K562 (cell line): ENCODE measurements around the gene POLR3K. TPM values are rescaled to one million over a fixed set of nuclear protein-coding genes. Genes with fewer than 3 reads are reported as not detected.
"Not testable (repeated sequence)": the region's sequence is repeated elsewhere in the genome, so short reads cannot be mapped to it uniquely, and the experiment has no call there.

Source experiments
- ATAC-seq: fragments of 200-7000 bp; cut with Tn5 transposase; 3 replicates; pipeline ENCODE4 v1.9.1; 2020; ENCODE audit warnings: moderate library complexity
- BruUV-seq: library from RNA; stranded (reverse); fragments of 400-500 nt; replicated peaks from 2 replicates; lab custom pipeline; 2021; lab: Mats Ljungman, UMichigan
- CTCF ChIA-PET: fragments of 300-600 bp; formaldehyde crosslinking; extraction: SDS; loops from one replicate; lab custom pipeline; 2021; ENCODE audit warnings: low intra/inter-chr PET ratio; lab: Yijun Ruan, JAX
- POLR2A ChIA-PET: fragments of 300-600, 350-650 bp; sonication (Branson Sonifier 250); formaldehyde crosslinking; extraction: SDS; loops from one replicate; lab custom pipeline; 2021; ENCODE audit warnings: antibody characterized with exemption, inconsistent platforms; lab: Yijun Ruan, JAX
- DNase-seq, 4 experiments: peaks; one replicate each; pipeline versions ENCODE4 v3.0.0 to v3.0.0-alpha.2; 2011 to 2018; ENCODE audit warnings: low spot score in 3 of 4, mixed read lengths in 3 of 4; ENCODE audit errors: extremely low read depth in 1 of 4
- FAIRE-seq: peaks from 2 replicates; lab custom pipeline; 2011; peaks lifted over from hg19 to GRCh38; lab: Jason Lieb, UNC
- H2AFZ ChIP-seq: 2 replicates; pipeline ENCODE4 v1.6.0; 2011; ENCODE audit warnings: low read depth, low read length, control low read depth, inconsistent platforms
- H3K27ac ChIP-seq: fragments of 200-600 bp; 3 replicates; pipeline ENCODE4 v1.8.0; 2011; ENCODE audit warnings: low read depth, mild to moderate bottlenecking, control low read depth, inconsistent platforms, low read length, moderate library complexity, mixed read lengths; ENCODE audit errors: extremely low read depth
- H3K27me3 ChIP-seq, 2 experiments: fragments of 300-600 bp in 1 of 2; 2 replicates in 1 of 2; 3 replicates in 1 of 2; pipeline versions ENCODE4 v1.6.0 to v1.8.0; 2011; ENCODE audit warnings: inconsistent platforms in 2 of 2, low read length in 2 of 2, mild to moderate bottlenecking in 1 of 2, mixed read lengths in 1 of 2, moderate library complexity in 1 of 2; ENCODE audit not compliant: control insufficient read depth in 2 of 2, insufficient read depth in 2 of 2
- H3K36me3 ChIP-seq: fragments of 300-600 bp; 3 replicates; pipeline ENCODE4 v1.8.0; 2011; ENCODE audit warnings: mild to moderate bottlenecking, low read length, inconsistent platforms; ENCODE audit not compliant: control insufficient read depth, insufficient read depth
- H3K4me1 ChIP-seq, 2 experiments: fragments of 200-600 bp in 1 of 2; replicated peaks in 1 of 2; 2 replicates in 1 of 2; 3 replicates in 1 of 2; pipeline versions ENCODE4 v1.5.1 to v1.8.0; 2011; ENCODE audit warnings: inconsistent platforms in 2 of 2, low read length in 2 of 2, mild to moderate bottlenecking in 1 of 2, mixed read lengths in 1 of 2, moderate library complexity in 1 of 2; ENCODE audit not compliant: control insufficient read depth in 2 of 2, insufficient read depth in 2 of 2
- H3K4me2 ChIP-seq: 2 replicates; pipeline ENCODE4 v1.6.1; 2011; ENCODE audit warnings: low read length, control low read depth, inconsistent platforms, mixed read lengths; ENCODE audit not compliant: insufficient read depth
- H3K4me3 ChIP-seq: fragments of 200-600 bp; sonication (generic), shearing (Covaris generic); 2 replicates; pipeline ENCODE4 v1.5.1; 2016; ENCODE audit warnings: control low read depth, inconsistent platforms
- H3K79me2 ChIP-seq: fragments of 200-600 bp; 3 replicates; pipeline ENCODE4 v1.8.0; 2011; ENCODE audit warnings: low read length, inconsistent platforms; ENCODE audit not compliant: control insufficient read depth, insufficient read depth
- H3K9ac ChIP-seq, 2 experiments: 2 replicates each; pipeline versions ENCODE4 v1.6.0 to v1.6.1; 2011; ENCODE audit warnings: low read depth in 2 of 2, low read length in 2 of 2, control low read depth in 1 of 2, inconsistent platforms in 1 of 2, mild to moderate bottlenecking in 1 of 2, mixed read lengths in 1 of 2; ENCODE audit not compliant: insufficient read depth in 1 of 2
- H3K9me1 ChIP-seq: one replicate; pipeline ENCODE4 v1.6.0; 2011; ENCODE audit warnings: inconsistent platforms, mild to moderate bottlenecking, low read length, moderate library complexity; ENCODE audit not compliant: control insufficient read depth, insufficient read depth
- H3K9me3 ChIP-seq: replicated peaks from 2 replicates; pipeline ENCODE4 v1.5.1; 2011; ENCODE audit warnings: low read depth, low read length, inconsistent platforms; ENCODE audit not compliant: control insufficient read depth, insufficient read depth
- H4K20me1 ChIP-seq: replicated peaks from 2 replicates; pipeline ENCODE4 v1.6.1; 2011; ENCODE audit warnings: low read length, inconsistent platforms, mixed read lengths; ENCODE audit not compliant: control insufficient read depth, insufficient read depth
- CREM ChIP-seq: IDR thresholded peaks from 2 replicates; pipeline ENCODE4 v1.6.1; 2014; ENCODE audit warnings: antibody characterized with exemption, low read depth
- ELF1 ChIP-seq: fragments of 200-800 bp; sonication (Bioruptor generic); IDR thresholded peaks from 2 replicates; pipeline ENCODE4 v1.6.1; 2016; ENCODE audit warnings: missing genetic modification characterization, missing compliant biosample characterization
- HDAC8 ChIP-seq: fragments of 450-650 bp; IDR thresholded peaks from 2 replicates; pipeline ENCODE4 v1.6.1; 2016; ENCODE audit warnings: mild to moderate bottlenecking, missing genetic modification characterization, moderate library complexity, missing compliant biosample characterization
- POLR2A ChIP-seq: fragments of 450-650 bp; conservative IDR thresholded peaks from 2 replicates; pipeline ENCODE4 v1.6.1; 2016
- POLR2G ChIP-seq: fragments of 200-400 bp; formaldehyde crosslinking; IDR thresholded peaks from 2 replicates; pipeline ENCODE4 v1.6.1; 2017; ENCODE audit warnings: low read depth, mild to moderate bottlenecking, antibody characterized with exemption, low read length, moderate library complexity
- RBM39 ChIP-seq: fragments of 200-400 bp; formaldehyde crosslinking; optimal IDR thresholded peaks from 2 replicates; pipeline ENCODE3; 2018; ENCODE audit warnings: low read depth, low read length
- STAT5A ChIP-seq: IDR thresholded peaks from 2 replicates; pipeline ENCODE4 v1.6.1; 2012; ENCODE audit warnings: low read length, inconsistent platforms, borderline replicate concordance
- TARDBP ChIP-seq: fragments of 450-650 bp; IDR thresholded peaks from 2 replicates; pipeline ENCODE4 v1.6.1; 2016
- ZKSCAN3 ChIP-seq: fragments of 250-450 bp; sonication (Bioruptor Pico); IDR thresholded peaks from 2 replicates; pipeline ENCODE4 v1.4.0; 2020
- WGBS: fragments of 100-300 bp; shearing (Covaris generic); methylation state at CpG from one replicate; pipeline ENCODE4 v1.1.6; 2016; ENCODE audit warnings: low coverage, mixed read lengths; ENCODE audit not compliant: insufficient coverage; ENCODE audit errors: missing lambda C conversion rate; 5-methylcytosine and 5-hydroxymethylcytosine counted together
- in situ Hi-C: fragments of 300-500 bp; cut with MboI; formaldehyde crosslinking; loops from 4 replicates; pipeline ENCODE4 v1.15.0; 2018; ENCODE audit warnings: inconsistent platforms, mixed read lengths
- intact Hi-C: fragments of 100-400 bp; cut with micrococcal nuclease; formaldehyde crosslinking; loops from 2 replicates; pipeline ENCODE4 v1.14.2; 2022
- polyA plus RNA-seq, 8 experiments: library from polyadenylated mRNA; depleted of rRNA in 4 of 8; stranded (reverse) in 5 of 8; unstranded in 3 of 8; fragments of >200 nt; fragmentation: Nextera tagmentation in 2 of 8; fragmentation: Illumina TruSeq in 1 of 8; extraction: Ambion mirVana in 2 of 8; extraction: Trizol in 1 of 8; gene quantifications; 2 replicates each; pipeline versions ENCODE4 v1.2.1 to v1.2.3, GENCODE V29; 2011 to 2014; ENCODE audit warnings: inconsistent platforms in 1 of 8, missing spikeins in 1 of 8
- total RNA-seq, 7 experiments: library from RNA; depleted of rRNA in 6 of 7; stranded (reverse); fragments of >200 nt in 6 of 7; fragmentation: Illumina TruSeq in 2 of 7; extraction: Trizol in 2 of 7; gene quantifications; 2 replicates each; pipeline versions ENCODE4 v1.2.1 to v1.2.3, GENCODE V29; 2011 to 2021; ENCODE audit warnings: low replicate concordance in 1 of 7
- TF ChIP-seq, protein P1 (sequence below): fragments of 150-350 bp; conservative IDR thresholded peaks from 2 replicates; pipeline ENCODE4 v1.6.1; 2014; ENCODE audit warnings: low read length
- TF ChIP-seq, protein P2 (sequence below): fragments of 250-450 bp; sonication (Bioruptor Pico); IDR thresholded peaks from 2 replicates; pipeline ENCODE4 v1.5.0; 2021

Gene POLR3K
- total and polyA plus RNA-seq, 9 of the 15 experiments (the other 6 are each of a cell fraction or from before 2014, with no cell fraction given): 42.1 to 315 (median 86.7) TPM

DNA sequence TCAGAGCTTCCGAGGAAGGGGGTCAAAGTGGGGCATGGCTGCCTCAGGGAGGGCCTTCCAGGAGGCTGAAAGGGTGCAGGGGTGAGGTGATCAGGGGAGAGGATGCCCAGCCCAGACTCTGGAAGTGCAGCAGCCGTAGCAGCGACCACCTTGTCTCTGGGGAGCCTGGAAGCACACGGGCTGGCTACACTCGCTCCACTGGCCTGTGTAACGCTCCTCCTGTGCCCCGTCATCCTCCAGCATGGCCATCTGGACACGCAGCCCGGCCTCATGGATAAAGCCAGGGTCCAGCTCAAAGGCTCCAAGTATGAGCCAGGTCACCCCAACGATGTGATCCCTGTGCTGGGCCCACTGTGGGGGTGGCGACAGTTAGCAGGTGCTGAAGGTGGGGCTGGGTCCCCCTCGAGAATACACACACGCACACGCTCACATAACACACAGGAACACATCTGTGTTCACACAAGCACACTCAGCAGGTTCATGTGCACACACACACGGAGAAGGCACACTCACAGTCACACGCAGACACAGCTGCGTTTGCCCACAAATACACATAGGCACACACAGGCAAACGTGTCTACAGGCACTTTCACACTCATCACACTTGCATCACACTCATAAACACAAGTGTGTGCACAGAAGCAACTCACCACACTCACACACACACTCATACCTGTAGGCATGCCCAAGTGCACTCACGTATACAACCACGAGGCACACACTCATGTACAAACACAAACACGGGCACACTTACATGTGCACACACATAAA, 19.3 kb downstream of the POLR3K start:
- CTCF ChIA-PET: no interaction called here
- BruUV-seq: no TSS peak
- 74% methylated on average over 20 of the region's 21 CpGs for WGBS
- no peaks in the 10 kb centered on the region for H3K27me3 ChIP-seq
- no peak overlapping the region for H2AFZ ChIP-seq
- TF ChIP-seq CREM (no peak), ELF1 (tag) (no peak), ZKSCAN3 (no peak), POLR2G (peak; percentile 61), STAT5A (peak; percentile 9; the same call in 1 of the 2 replicates), RBM39 (no peak), POLR2A (peak; percentile 54; the same call in 1 of the 2 replicates), HDAC8 (tag) (no peak), TARDBP (0 out of 2 replicates have a peak, but pooled peaks have one; percentile 26)
- TF ChIP-seq, protein P1, sequence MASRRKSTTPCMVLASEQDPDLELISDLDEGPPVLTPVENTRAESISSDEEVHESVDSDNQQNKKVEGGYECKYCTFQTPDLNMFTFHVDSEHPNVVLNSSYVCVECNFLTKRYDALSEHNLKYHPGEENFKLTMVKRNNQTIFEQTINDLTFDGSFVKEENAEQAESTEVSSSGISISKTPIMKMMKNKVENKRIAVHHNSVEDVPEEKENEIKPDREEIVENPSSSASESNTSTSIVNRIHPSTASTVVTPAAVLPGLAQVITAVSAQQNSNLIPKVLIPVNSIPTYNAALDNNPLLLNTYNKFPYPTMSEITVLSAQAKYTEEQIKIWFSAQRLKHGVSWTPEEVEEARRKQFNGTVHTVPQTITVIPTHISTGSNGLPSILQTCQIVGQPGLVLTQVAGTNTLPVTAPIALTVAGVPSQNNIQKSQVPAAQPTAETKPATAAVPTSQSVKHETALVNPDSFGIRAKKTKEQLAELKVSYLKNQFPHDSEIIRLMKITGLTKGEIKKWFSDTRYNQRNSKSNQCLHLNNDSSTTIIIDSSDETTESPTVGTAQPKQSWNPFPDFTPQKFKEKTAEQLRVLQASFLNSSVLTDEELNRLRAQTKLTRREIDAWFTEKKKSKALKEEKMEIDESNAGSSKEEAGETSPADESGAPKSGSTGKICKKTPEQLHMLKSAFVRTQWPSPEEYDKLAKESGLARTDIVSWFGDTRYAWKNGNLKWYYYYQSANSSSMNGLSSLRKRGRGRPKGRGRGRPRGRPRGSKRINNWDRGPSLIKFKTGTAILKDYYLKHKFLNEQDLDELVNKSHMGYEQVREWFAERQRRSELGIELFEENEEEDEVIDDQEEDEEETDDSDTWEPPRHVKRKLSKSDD: no peak
- TF ChIP-seq, protein P2, sequence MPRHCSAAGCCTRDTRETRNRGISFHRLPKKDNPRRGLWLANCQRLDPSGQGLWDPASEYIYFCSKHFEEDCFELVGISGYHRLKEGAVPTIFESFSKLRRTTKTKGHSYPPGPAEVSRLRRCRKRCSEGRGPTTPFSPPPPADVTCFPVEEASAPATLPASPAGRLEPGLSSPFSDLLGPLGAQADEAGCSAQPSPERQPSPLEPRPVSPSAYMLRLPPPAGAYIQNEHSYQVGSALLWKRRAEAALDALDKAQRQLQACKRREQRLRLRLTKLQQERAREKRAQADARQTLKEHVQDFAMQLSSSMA (CRISPR knock-in tag): no peak
- no peak overlapping the region for H3K4me3 ChIP-seq
- intact Hi-C loops (no loop called here), in situ Hi-C loops (no loop called here)
- no peaks in the 10 kb centered on the region for H3K9me3 ChIP-seq
- no peak; the same call in 1 of the 3 replicates for ATAC-seq
- FAIRE-seq: no peak
- H3K4me1 ChIP-seq: peaks cover 0 to 34% of the 10 kb centered on the region in 2 experiments; a peak in 3 of 5 replicates
- H4K20me1 ChIP-seq: peaks cover 4% of the 10 kb centered on the region; the same call in 1 of the 2 replicates
- POLR2A ChIA-PET: interaction anchor here (1.2 kb wide), 1 partner anchor 44 kb away, joined by 5 read pairs; no protein-coding TSS in a partner anchor
- no peak overlapping the region; a peak in 1 of 4 replicates for H3K9ac ChIP-seq
- H3K9me1 ChIP-seq: no peaks in the 10 kb centered on the region
- H3K27ac ChIP-seq: no peak overlapping the region
- no peaks in the 10 kb centered on the region for H3K79me2 ChIP-seq
- H3K4me2 ChIP-seq: no peak overlapping the region
- peaks cover 27% of the 10 kb centered on the region; the same call in 2 of the 3 replicates for H3K36me3 ChIP-seq
- no peak for DNase-seq

- CTCF ChIA-PET, H3K9me1 ChIP-seq, H3K9me3 ChIP-seq, FAIRE-seq, H3K9ac ChIP-seq, H3K4me2 ChIP-seq, POLR2A ChIA-PET, H3K27me3 ChIP-seq, H3K27ac ChIP-seq, H4K20me1 ChIP-seq, BruUV-seq, H3K79me2 ChIP-seq, DNase-seq, ATAC-seq, intact Hi-C loops, H3K4me3 ChIP-seq, in situ Hi-C loops, H2AFZ ChIP-seq: not testable (repeated sequence)
- Histone ChIP-seq H3K36me3 (peaks cover 22% of the 10 kb centered on the region; the same call in 2 of the 3 replicates), H3K4me1 (peaks cover 0 to 28% of the 10 kb centered on the region in 2 experiments; a peak in 3 of 5 replicates)
- WGBS: 43% methylated on average over 4 of the region's 8 CpGs
Observed at GRCh38 chr16:33154-33876, 20.1 kb downstream of the POLR3K start.
